RWPE2 (cell line): Measurements from ENCODE around the gene DNAH2.

Experiments
- ATAC-seq: fragments of 200-7000 bp; cut with Tn5 transposase; 3 replicates; pipeline ENCODE4 v1.9.1; 2021; ENCODE audit warnings: low read depth
- DNase-seq: peaks from one replicate; pipeline ENCODE4 v3.0.0-alpha.2; 2020; ENCODE audit warnings: low spot score
- H3K27ac ChIP-seq: fragments of 450-650 bp; 2 replicates; pipeline ENCODE4 v1.5.1; 2017; ENCODE audit warnings: mild to moderate bottlenecking; ENCODE audit not compliant: poor library complexity, severe bottlenecking
- H3K27me3 ChIP-seq: fragments of 250-450 bp; sonication (Bioruptor Pico); 2 replicates; pipeline ENCODE4 v1.5.1; 2021; ENCODE audit warnings: mild to moderate bottlenecking, moderate library complexity; ENCODE audit not compliant: insufficient read depth, poor library complexity, severe bottlenecking
- H3K36me3 ChIP-seq: fragments of 250-450 bp; sonication (Bioruptor Pico); 2 replicates; pipeline ENCODE4 v1.5.1; 2020; ENCODE audit warnings: low read depth, mild to moderate bottlenecking, moderate library complexity
- H3K4me1 ChIP-seq: fragments of 250-450 bp; sonication (Bioruptor Pico); 2 replicates; pipeline ENCODE4 v1.5.1; 2021; ENCODE audit warnings: mild to moderate bottlenecking, moderate library complexity; ENCODE audit not compliant: insufficient read depth, poor library complexity, severe bottlenecking
- H3K4me3 ChIP-seq: fragments of 250-450 bp; sonication (Bioruptor Pico); 2 replicates; pipeline ENCODE4 v1.5.1; 2021; ENCODE audit warnings: mild to moderate bottlenecking, moderate library complexity; ENCODE audit not compliant: severe bottlenecking
- H3K9me3 ChIP-seq: fragments of 250-450 bp; sonication (Bioruptor Pico); 2 replicates; pipeline ENCODE4 v1.5.1; 2021; ENCODE audit warnings: mild to moderate bottlenecking, moderate library complexity; ENCODE audit not compliant: severe bottlenecking
- TF ChIP-seq, protein P1 (sequence below): fragments of 450-650 bp; IDR thresholded peaks from one replicate; pipeline ENCODE4 v1.5.1; 2017; ENCODE audit warnings: mild to moderate bottlenecking, moderate library complexity; ENCODE audit not compliant: poor library complexity, severe bottlenecking

DNAH2 gene

GRCh38 chr17:7851438-7852261 is 134.1 kb downstream of the DNAH2 start:
- H3K4me3 ChIP-seq: peak overlapping the region; percentile 6
- H3K9me3 ChIP-seq: no peaks in the 10 kb centered on the region
- no peak overlapping the region for H3K27ac ChIP-seq
- ATAC-seq: peak; percentile 84
- no peaks in the 10 kb centered on the region for H3K27me3 ChIP-seq
- peaks cover 58% of the 10 kb centered on the region for H3K36me3 ChIP-seq
- H3K4me1 ChIP-seq: no peaks in the 10 kb centered on the region
- DNase-seq: peak; percentile 91
- TF ChIP-seq, protein P1, sequence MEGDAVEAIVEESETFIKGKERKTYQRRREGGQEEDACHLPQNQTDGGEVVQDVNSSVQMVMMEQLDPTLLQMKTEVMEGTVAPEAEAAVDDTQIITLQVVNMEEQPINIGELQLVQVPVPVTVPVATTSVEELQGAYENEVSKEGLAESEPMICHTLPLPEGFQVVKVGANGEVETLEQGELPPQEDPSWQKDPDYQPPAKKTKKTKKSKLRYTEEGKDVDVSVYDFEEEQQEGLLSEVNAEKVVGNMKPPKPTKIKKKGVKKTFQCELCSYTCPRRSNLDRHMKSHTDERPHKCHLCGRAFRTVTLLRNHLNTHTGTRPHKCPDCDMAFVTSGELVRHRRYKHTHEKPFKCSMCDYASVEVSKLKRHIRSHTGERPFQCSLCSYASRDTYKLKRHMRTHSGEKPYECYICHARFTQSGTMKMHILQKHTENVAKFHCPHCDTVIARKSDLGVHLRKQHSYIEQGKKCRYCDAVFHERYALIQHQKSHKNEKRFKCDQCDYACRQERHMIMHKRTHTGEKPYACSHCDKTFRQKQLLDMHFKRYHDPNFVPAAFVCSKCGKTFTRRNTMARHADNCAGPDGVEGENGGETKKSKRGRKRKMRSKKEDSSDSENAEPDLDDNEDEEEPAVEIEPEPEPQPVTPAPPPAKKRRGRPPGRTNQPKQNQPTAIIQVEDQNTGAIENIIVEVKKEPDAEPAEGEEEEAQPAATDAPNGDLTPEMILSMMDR: peak; percentile 97

GRCh38 chr17:7852262-7852670 is 134.7 kb downstream of the DNAH2 start:
- peaks cover 54% of the 10 kb centered on the region for H3K36me3 ChIP-seq
- no peak overlapping the region for H3K27ac ChIP-seq
- no peaks in the 10 kb centered on the region for H3K9me3 ChIP-seq
- no peak overlapping the region for H3K4me3 ChIP-seq
- H3K27me3 ChIP-seq: no peaks in the 10 kb centered on the region
- no peak for ATAC-seq
- no peak for DNase-seq
- no peaks in the 10 kb centered on the region for H3K4me1 ChIP-seq
- TF ChIP-seq, protein P1: no peak

GRCh38 chr17:7852919-7853690 is 135.6 kb downstream of the DNAH2 start:
- H3K9me3 ChIP-seq: no peaks in the 10 kb centered on the region
- no peaks in the 10 kb centered on the region for H3K4me1 ChIP-seq
- TF ChIP-seq, protein P1: no peak
- no peak overlapping the region for H3K27ac ChIP-seq
- no peak overlapping the region for H3K4me3 ChIP-seq
- no peaks in the 10 kb centered on the region for H3K27me3 ChIP-seq
- peaks cover 51% of the 10 kb centered on the region for H3K36me3 ChIP-seq
- DNase-seq (no peak), ATAC-seq (no peak)

DNA sequence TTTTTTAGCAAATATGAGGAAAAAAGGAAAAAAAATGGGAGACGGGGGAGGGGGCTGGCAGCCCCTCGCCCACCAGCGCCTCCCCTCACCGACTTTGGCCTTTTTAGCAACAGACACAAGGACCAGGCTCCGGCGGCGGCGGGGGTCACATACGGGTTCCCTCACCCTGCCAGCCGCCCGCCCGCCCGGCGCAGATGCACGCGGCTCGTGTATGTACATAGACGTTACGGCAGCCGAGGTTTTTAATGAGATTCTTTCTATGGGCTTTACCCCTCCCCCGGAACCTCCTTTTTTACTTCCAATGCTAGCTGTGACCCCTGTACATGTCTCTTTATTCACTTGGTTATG is 136.1 kb downstream of the DNAH2 start:
- DNase-seq (no peak), ATAC-seq (no peak)
- no peak overlapping the region for H3K27ac ChIP-seq
- H3K27me3 ChIP-seq: no peaks in the 10 kb centered on the region
- peaks cover 49% of the 10 kb centered on the region for H3K36me3 ChIP-seq
- TF ChIP-seq, protein P1: no peak
- no peak overlapping the region for H3K4me3 ChIP-seq
- no peaks in the 10 kb centered on the region for H3K9me3 ChIP-seq
- H3K4me1 ChIP-seq: no peaks in the 10 kb centered on the region
